Activated T-helper 2 cell treated with anti-CD3 and anti-CD28 coated beads, Interferon-gamma antibody, Interleukin-2, Interleukin-4, amounts not matched to agents 10 μg/mL and 5 μg/mL and 100 μg/mL, durations not matched to agents 14 hours and 24 hours and 36 hours (primary cell): Measurements from ENCODE around the gene FRY. TPM values are rescaled to one million over a fixed set of nuclear protein-coding genes. Genes with fewer than 3 reads are reported as not detected.

Experiments
- DNase-seq: peaks from one replicate; pipeline ENCODE4 v3.0.0; 2021; ENCODE audit warnings: low spot score
- H3K27ac Mint-ChIP-seq: one replicate; pipeline ENCODE4 v1.8.0; 2021; ENCODE audit warnings: mixed read lengths
- H3K27me3 Mint-ChIP-seq: one replicate; pipeline ENCODE4 v1.8.0; 2021; ENCODE audit warnings: low read depth, mixed read lengths
- H3K36me3 Mint-ChIP-seq: one replicate; pipeline ENCODE4 v1.8.0; 2021; ENCODE audit warnings: low read depth, mixed read lengths
- H3K4me1 Mint-ChIP-seq: one replicate; pipeline ENCODE4 v1.8.0; 2021; ENCODE audit warnings: low read depth, mixed read lengths
- H3K4me3 Mint-ChIP-seq: one replicate; pipeline ENCODE4 v1.8.0; 2021; ENCODE audit warnings: low read depth, mild to moderate bottlenecking, moderate library complexity, mixed read lengths
- H3K9me3 Mint-ChIP-seq: one replicate; pipeline ENCODE4 v1.8.0; 2021; ENCODE audit warnings: mixed read lengths
- intact Hi-C: fragments of 100-400 bp; cut with micrococcal nuclease; formaldehyde crosslinking; loops from one replicate; pipeline ENCODE4 v1.15.1; 2023
- total RNA-seq: library from RNA; stranded (reverse); gene quantifications from 2 replicates; pipeline ENCODE4 v1.2.3, GENCODE V29; 2022

FRY gene
- total RNA-seq, 1 donor from 2014 or later, result 3.7 TPM

DNA sequence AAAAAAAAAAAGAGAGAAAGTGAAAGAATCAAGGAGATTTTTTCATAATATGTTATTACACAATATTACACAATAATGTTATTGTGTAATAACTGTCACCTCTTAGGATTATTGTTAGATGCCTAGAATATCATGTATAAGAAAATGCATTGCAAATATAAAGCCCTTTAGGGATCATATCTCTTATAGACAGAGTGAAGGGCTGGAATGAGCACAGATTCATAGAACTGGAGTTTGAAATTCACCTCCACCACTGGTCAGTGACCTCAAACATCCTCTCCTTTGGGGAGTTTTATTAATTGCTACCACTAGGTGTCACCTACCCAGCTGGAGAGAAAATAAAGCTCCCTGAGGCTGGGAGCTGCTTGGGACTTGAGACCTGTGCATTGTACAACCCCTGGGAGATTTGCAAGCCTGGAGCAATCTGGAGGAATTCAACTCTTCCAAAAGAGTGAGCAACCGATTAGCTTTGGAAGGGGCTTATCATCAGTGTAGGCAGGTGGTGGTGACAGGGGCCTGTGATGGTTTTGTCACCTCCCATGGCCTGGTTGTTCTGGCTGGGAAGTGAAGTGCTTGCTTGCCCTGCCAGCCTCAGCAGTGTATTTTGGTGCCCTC is 30.3 kb upstream of the FRY start:
- Mint-ChIP-seq H3K27me3 (peaks cover 4% of the 10 kb centered on the region), H3K9me3 (no peaks in the 10 kb centered on the region), H3K27ac (no peak overlapping the region), H3K4me1 (no peaks in the 10 kb centered on the region), H3K36me3 (no peaks in the 10 kb centered on the region), H3K4me3 (no peak overlapping the region)
- no peak for DNase-seq
- intact Hi-C loops, result loop anchor here (1.0 kb wide), 1 partner anchor 91 kb away; no protein-coding TSS in a partner anchor

- no peak overlapping the region for H3K27ac Mint-ChIP-seq
- DNase-seq, result no peak
- H3K4me3 Mint-ChIP-seq, result no peak overlapping the region
- H3K9me3 Mint-ChIP-seq, result no peaks in the 10 kb centered on the region
- H3K36me3 Mint-ChIP-seq, result no peaks in the 10 kb centered on the region
- intact Hi-C loops, result loop anchor here (1.0 kb wide), 1 partner anchor 91 kb away; no protein-coding TSS in a partner anchor
- H3K4me1 Mint-ChIP-seq, result no peaks in the 10 kb centered on the region
- peaks cover 9% of the 10 kb centered on the region for H3K27me3 Mint-ChIP-seq
These were observed 29.8 kb upstream of the FRY start for GRCh38 chr13:32001769-32002168.

- Mint-ChIP-seq H3K4me1 (no peaks in the 10 kb centered on the region), H3K27me3 (peaks cover 15% of the 10 kb centered on the region), H3K36me3 (no peaks in the 10 kb centered on the region), H3K9me3 (no peaks in the 10 kb centered on the region), H3K27ac (no peak overlapping the region), H3K4me3 (no peak overlapping the region)
- no peak for DNase-seq
- intact Hi-C loops, result no loop called here
These were observed 28.7 kb upstream of the FRY start for GRCh38 chr13:32002873-32003272.

GRCh38 chr13:32007494-32007893 is 24.1 kb upstream of the FRY start:
- H3K4me3 Mint-ChIP-seq, result no peak overlapping the region
- DNase-seq, result no peak
- H3K27me3 Mint-ChIP-seq, result peaks cover 23% of the 10 kb centered on the region
- intact Hi-C loops, result no loop called here
- H3K27ac Mint-ChIP-seq, result no peak overlapping the region
- H3K9me3 Mint-ChIP-seq, result no peaks in the 10 kb centered on the region
- H3K36me3 Mint-ChIP-seq, result no peaks in the 10 kb centered on the region
- H3K4me1 Mint-ChIP-seq, result no peaks in the 10 kb centered on the region

GRCh38 chr13:32008518-32009175 is 22.9 kb upstream of the FRY start:
- no peak overlapping the region for H3K4me3 Mint-ChIP-seq
- DNase-seq, result no peak
- H3K27ac Mint-ChIP-seq, result no peak overlapping the region
- no peaks in the 10 kb centered on the region for H3K36me3 Mint-ChIP-seq
- H3K9me3 Mint-ChIP-seq, result no peaks in the 10 kb centered on the region
- intact Hi-C loops, result no loop called here
- peaks cover 23% of the 10 kb centered on the region for H3K27me3 Mint-ChIP-seq
- no peaks in the 10 kb centered on the region for H3K4me1 Mint-ChIP-seq

DNA sequence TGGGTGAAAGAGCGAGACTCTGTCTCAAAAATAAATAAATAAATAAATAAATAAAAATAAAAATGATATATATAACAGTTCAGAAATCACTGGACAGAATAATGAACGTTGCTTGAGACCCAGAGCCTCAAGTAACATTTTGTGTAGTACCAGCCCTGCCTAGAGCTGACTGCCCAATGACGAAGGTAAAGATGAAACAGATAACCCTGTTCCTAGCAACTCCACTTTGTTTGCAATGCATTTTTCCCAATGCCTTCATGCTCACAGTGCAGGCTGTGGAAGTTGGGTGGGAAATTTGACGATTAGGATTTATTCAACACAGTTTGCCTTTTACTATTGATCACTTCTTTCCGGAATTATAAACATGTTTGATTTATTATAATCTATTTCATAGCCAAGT is 22.2 kb upstream of the FRY start:
- Mint-ChIP-seq H3K4me1 (no peaks in the 10 kb centered on the region), H3K27me3 (peaks cover 23% of the 10 kb centered on the region), H3K36me3 (no peaks in the 10 kb centered on the region), H3K9me3 (no peaks in the 10 kb centered on the region), H3K27ac (no peak overlapping the region), H3K4me3 (no peak overlapping the region)
- intact Hi-C loops, result no loop called here
- no peak for DNase-seq

DNA sequence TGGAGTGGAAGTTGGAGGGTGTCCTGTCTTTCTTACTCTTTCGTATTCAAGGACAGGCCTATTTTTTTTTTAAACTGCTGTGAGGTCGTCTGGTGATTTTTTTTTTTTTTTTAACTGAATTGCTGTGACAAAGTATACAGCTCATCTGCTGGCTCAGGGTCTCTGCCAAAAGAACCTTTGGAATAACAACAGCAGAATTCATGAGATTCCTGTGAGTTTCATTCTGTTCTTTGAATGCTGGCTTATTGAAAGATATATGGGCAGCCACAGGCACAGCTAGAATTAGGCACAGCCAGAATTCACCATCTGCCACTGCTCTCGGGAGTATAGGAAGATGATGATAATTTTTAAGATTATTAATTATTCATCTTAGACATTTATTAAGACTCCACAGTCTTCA is 21.4 kb upstream of the FRY start:
- no peaks in the 10 kb centered on the region for H3K4me1 Mint-ChIP-seq
- intact Hi-C loops, result no loop called here
- H3K36me3 Mint-ChIP-seq, result no peaks in the 10 kb centered on the region
- no peak overlapping the region for H3K4me3 Mint-ChIP-seq
- H3K9me3 Mint-ChIP-seq, result no peaks in the 10 kb centered on the region
- no peak overlapping the region for H3K27ac Mint-ChIP-seq
- DNase-seq, result no peak
- peaks cover 20% of the 10 kb centered on the region for H3K27me3 Mint-ChIP-seq

DNA sequence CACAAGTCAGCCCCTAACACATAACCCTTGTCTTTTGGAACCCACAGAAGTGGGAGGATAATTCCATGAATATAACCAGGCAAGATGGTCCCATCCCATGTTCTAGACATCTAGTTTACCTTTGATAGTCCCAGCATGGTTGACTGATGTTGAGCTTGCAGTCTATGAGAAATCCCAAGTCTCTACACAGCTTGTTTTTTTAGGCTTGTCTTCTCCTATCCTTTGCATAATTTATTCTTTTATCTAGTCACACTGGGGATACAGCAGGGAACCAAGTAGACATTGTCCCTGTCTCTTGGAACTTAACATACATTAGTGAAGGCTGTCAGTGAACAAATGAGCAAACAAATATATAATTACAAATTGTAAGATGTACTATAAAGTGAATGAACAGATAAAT is 19.6 kb upstream of the FRY start:
- Mint-ChIP-seq H3K4me3 (no peak overlapping the region), H3K27me3 (peaks cover 13% of the 10 kb centered on the region), H3K27ac (no peak overlapping the region), H3K36me3 (no peaks in the 10 kb centered on the region), H3K9me3 (no peaks in the 10 kb centered on the region), H3K4me1 (no peaks in the 10 kb centered on the region)
- intact Hi-C loops, result no loop called here
- DNase-seq, result no peak

DNA sequence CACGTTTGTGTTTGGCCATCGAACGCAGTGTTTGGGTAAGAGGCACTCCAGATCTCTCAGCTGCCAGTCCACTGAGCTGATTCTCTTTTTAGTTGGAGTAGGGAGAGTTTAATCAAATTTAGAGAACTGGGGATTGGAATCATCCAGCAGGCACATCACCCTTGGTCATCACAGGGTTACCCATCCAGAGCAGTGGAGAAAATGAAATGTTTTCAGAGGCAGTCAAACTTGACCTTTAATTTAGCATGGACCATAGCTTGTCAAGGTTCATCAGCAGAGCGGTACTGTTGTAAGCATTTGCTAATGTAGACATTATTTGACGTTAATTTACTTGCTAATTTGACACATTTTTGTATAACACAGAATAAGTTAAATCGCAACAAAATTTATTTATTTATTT is 18.4 kb upstream of the FRY start:
- H3K36me3 Mint-ChIP-seq, result no peaks in the 10 kb centered on the region

GRCh38 chr13:32016119-32016518 is 15.5 kb upstream of the FRY start:
- no peak overlapping the region for H3K4me3 Mint-ChIP-seq
- no peaks in the 10 kb centered on the region for H3K36me3 Mint-ChIP-seq
- intact Hi-C loops, result loop anchor here (5.0 kb wide), 1 partner anchor 296 kb away; no protein-coding TSS in a partner anchor
- H3K4me1 Mint-ChIP-seq, result no peaks in the 10 kb centered on the region
- no peak overlapping the region for H3K27ac Mint-ChIP-seq
- DNase-seq, result no peak
- no peaks in the 10 kb centered on the region for H3K9me3 Mint-ChIP-seq
- H3K27me3 Mint-ChIP-seq, result peaks cover 4% of the 10 kb centered on the region

More for the DNA sequence above, 18.4 kb upstream of the FRY start:
- intact Hi-C loops, result no loop called here
- Mint-ChIP-seq H3K9me3 (no peaks in the 10 kb centered on the region), H3K4me1 (no peaks in the 10 kb centered on the region), H3K4me3 (no peak overlapping the region), H3K27me3 (peaks cover 8% of the 10 kb centered on the region), H3K27ac (no peak overlapping the region)
- no peak for DNase-seq

- intact Hi-C loops, result loop anchor here (5.0 kb wide), 1 partner anchor 296 kb away; no protein-coding TSS in a partner anchor
- DNase-seq, result no peak
- Mint-ChIP-seq H3K27ac (no peak overlapping the region), H3K4me1 (no peaks in the 10 kb centered on the region), H3K9me3 (no peaks in the 10 kb centered on the region), H3K36me3 (no peaks in the 10 kb centered on the region), H3K4me3 (no peak overlapping the region), H3K27me3 (no peaks in the 10 kb centered on the region)
These were observed 14.9 kb upstream of the FRY start for GRCh38 chr13:32016631-32017030.

DNA sequence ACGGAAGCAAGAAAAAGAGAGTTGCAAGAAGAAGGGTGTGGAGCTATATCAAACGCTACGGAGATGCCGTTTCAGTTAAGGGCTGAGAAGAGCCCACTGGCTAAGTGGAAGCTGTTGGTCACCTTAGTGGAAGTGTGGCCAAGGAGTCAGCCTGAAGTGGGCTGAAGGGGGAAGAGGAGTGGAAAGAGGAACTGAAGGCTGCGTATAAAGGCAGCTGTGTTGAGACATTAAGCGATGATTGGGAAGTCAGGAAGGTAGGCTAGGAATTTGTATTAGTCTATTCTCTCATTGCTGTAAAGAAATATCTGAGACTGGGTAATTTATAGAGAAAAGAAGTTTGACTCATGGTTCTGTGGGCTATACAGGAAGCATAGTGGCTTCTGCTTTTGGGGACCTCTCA is 14.1 kb upstream of the FRY start:
- no peak overlapping the region for H3K4me3 Mint-ChIP-seq
- H3K4me1 Mint-ChIP-seq, result no peaks in the 10 kb centered on the region
- no peaks in the 10 kb centered on the region for H3K27me3 Mint-ChIP-seq
- DNase-seq, result no peak
- no peak overlapping the region for H3K27ac Mint-ChIP-seq
- H3K9me3 Mint-ChIP-seq, result no peaks in the 10 kb centered on the region
- no peaks in the 10 kb centered on the region for H3K36me3 Mint-ChIP-seq
- intact Hi-C loops, result loop anchor here (5.0 kb wide), 1 partner anchor 295 kb away; no protein-coding TSS in a partner anchor

DNA sequence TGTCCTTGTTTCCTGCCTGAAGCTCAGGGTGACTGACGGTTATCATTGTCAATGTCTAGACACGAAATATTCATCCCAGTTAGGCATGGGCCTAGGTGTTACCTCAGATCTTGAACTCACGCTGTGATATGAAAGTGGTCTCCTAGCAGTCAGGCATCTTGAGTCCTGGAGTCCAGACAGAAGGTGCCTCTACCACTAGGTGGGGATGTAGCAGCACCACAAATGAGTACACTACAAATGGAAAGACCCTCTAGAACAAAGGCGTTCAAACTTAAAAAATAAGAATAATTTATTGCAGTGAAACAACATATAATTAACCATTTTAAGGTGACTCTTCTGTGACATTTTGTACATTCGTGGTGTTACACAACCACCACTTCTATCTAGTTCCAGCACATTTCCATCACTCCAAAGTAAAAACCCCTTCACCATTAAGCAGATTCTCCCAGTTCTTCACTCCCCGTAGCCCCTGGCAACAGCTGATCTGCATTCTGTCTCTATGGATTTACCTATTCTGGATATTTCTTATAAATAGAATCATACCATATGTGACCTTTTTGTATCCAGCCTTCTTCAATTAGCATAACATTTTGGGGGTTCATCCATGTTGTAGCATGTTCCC is 11.9 kb upstream of the FRY start:
- Mint-ChIP-seq H3K27ac (no peak overlapping the region), H3K9me3 (no peaks in the 10 kb centered on the region), H3K27me3 (no peaks in the 10 kb centered on the region), H3K36me3 (no peaks in the 10 kb centered on the region), H3K4me1 (no peaks in the 10 kb centered on the region), H3K4me3 (no peak overlapping the region)
- intact Hi-C loops, result loop anchor here (5.0 kb wide), 1 partner anchor 293 kb away; no protein-coding TSS in a partner anchor
- peak; percentile 12 for DNase-seq
